A673 (cell line): ENCODE data around the gene STON1. TPM values are rescaled to one million over a fixed set of nuclear protein-coding genes. Genes with fewer than 3 reads are reported as not detected.

Experiments used
- BruUV-seq: library from RNA; stranded (reverse); fragments of 400-500 nt; replicated peaks from 2 replicates; lab custom pipeline; 2021; lab: Mats Ljungman, UMichigan
- CTCF ChIA-PET: fragments of 300-600 bp; sonication (Branson Sonifier 250); formaldehyde crosslinking; loops from one replicate; lab custom pipeline; 2022; ENCODE audit warnings: antibody characterized with exemption; lab: Charles Lee
- POLR2A ChIA-PET: fragments of 300-600 bp; sonication (Branson Sonifier 250); formaldehyde crosslinking; loops from one replicate; lab custom pipeline; 2022; ENCODE audit warnings: antibody characterized with exemption; ENCODE audit not compliant: low non-redundant PET; lab: Charles Lee
- DNase-seq: peaks from one replicate; pipeline ENCODE4 v3.0.0-alpha.2; 2015; ENCODE audit warnings: low spot score
- H3K27ac ChIP-seq: fragments of 200-600 bp; sonication (generic); 2 replicates; pipeline ENCODE4 v1.5.1; 2016; ENCODE audit warnings: mixed run types, low read depth, mild to moderate bottlenecking, mixed read lengths, antibody characterized with exemption, low read length; ENCODE audit not compliant: poor library complexity, severe bottlenecking
- H3K27me3 ChIP-seq: fragments of 200-600 bp; sonication (generic); replicated peaks from 2 replicates; pipeline ENCODE4 v1.6.1; 2017; ENCODE audit warnings: mixed run types, low read depth, mild to moderate bottlenecking, mixed read lengths, antibody characterized with exemption, low read length; ENCODE audit not compliant: insufficient read depth, poor library complexity
- H3K36me3 ChIP-seq: fragments of 200-600 bp; sonication (generic); 2 replicates; pipeline ENCODE4 v1.6.1; 2016; ENCODE audit warnings: mixed run types, mild to moderate bottlenecking, mixed read lengths, antibody characterized with exemption, low read length; ENCODE audit not compliant: insufficient read depth, poor library complexity, severe bottlenecking
- H3K4me1 ChIP-seq: fragments of 200-600 bp; sonication (generic); 2 replicates; pipeline ENCODE4 v1.6.1; 2017; ENCODE audit warnings: mixed run types, mild to moderate bottlenecking, mixed read lengths, antibody characterized with exemption, low read length; ENCODE audit not compliant: insufficient read depth, poor library complexity, severe bottlenecking
- H3K4me3 ChIP-seq: fragments of 200-600 bp; sonication (generic); 2 replicates; pipeline ENCODE4 v1.5.1; 2016; ENCODE audit warnings: low read depth, mixed run types, mild to moderate bottlenecking, mixed read lengths, low read length; ENCODE audit not compliant: poor library complexity, severe bottlenecking
- H3K9me3 ChIP-seq: fragments of 200-600 bp; sonication (generic); 2 replicates; pipeline ENCODE4 v1.6.1; 2016; ENCODE audit warnings: mixed run types, low read depth, mild to moderate bottlenecking, mixed read lengths, antibody characterized with exemption, low read length; ENCODE audit not compliant: poor library complexity, severe bottlenecking
- EZH2 ChIP-seq: fragments of 200-600 bp; sonication (generic); IDR thresholded peaks from 2 replicates; pipeline ENCODE4 v1.6.1; 2017; ENCODE audit warnings: borderline replicate concordance, low read depth, mild to moderate bottlenecking, mixed read lengths, antibody characterized with exemption, low read length; ENCODE audit not compliant: poor library complexity, severe bottlenecking
- intact Hi-C: fragments of 100-400 bp; cut with micrococcal nuclease; formaldehyde crosslinking; loops from one replicate; pipeline ENCODE4 v1.10.0; 2022; ENCODE audit not compliant: unreplicated experiment
- total RNA-seq: library from RNA; stranded (reverse); gene quantifications from 2 replicates; pipeline ENCODE4 v1.2.3, GENCODE V29; 2021
- TF ChIP-seq, protein P1 (sequence below): fragments of 300-800, 200-600 bp; sonication (generic); conservative IDR thresholded peaks from 2 replicates; pipeline ENCODE4 v1.5.1; 2017; ENCODE audit warnings: low read depth, mild to moderate bottlenecking, antibody characterized with exemption, low read length, moderate library complexity, mixed read lengths

Gene STON1
- total RNA-seq, 1 experiment from 2014 or later, result 1.1 TPM

DNA sequence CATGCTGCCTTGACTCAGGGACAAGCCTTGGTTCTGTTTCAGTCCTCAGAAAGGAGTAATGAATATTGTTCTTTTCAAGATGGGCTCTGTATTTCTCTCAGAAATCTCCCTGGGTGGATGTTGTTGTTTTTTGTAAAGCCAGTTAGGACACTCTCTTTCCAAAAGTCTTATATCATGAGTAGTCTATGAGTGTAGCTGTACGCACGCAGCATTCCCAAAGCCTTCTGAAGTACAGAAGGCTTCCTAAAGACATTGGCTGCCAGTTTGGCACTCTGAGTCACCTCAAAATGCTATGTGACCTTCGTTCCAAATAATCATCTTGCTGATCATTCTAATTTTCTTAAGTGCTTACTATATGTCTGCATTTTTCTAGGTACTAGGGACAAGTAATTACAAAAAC is 71.0 kb downstream of the STON1 start:
- intact Hi-C loops, result loop anchor here (2.0 to 10.0 kb wide), 2 partner anchors 1544 to 1802 kb away; no protein-coding TSS in a partner anchor
- no peaks in the 10 kb centered on the region for H3K36me3 ChIP-seq
- no peaks in the 10 kb centered on the region for H3K9me3 ChIP-seq
- no peaks in the 10 kb centered on the region for H3K27me3 ChIP-seq
- H3K4me1 ChIP-seq, result no peaks in the 10 kb centered on the region
- no peak for DNase-seq
- TF ChIP-seq, protein P1, sequence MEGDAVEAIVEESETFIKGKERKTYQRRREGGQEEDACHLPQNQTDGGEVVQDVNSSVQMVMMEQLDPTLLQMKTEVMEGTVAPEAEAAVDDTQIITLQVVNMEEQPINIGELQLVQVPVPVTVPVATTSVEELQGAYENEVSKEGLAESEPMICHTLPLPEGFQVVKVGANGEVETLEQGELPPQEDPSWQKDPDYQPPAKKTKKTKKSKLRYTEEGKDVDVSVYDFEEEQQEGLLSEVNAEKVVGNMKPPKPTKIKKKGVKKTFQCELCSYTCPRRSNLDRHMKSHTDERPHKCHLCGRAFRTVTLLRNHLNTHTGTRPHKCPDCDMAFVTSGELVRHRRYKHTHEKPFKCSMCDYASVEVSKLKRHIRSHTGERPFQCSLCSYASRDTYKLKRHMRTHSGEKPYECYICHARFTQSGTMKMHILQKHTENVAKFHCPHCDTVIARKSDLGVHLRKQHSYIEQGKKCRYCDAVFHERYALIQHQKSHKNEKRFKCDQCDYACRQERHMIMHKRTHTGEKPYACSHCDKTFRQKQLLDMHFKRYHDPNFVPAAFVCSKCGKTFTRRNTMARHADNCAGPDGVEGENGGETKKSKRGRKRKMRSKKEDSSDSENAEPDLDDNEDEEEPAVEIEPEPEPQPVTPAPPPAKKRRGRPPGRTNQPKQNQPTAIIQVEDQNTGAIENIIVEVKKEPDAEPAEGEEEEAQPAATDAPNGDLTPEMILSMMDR, result no peak
- BruUV-seq, result no TSS peak
- no peak overlapping the region for H3K27ac ChIP-seq
- CTCF ChIA-PET, result no interaction called here
- no peak overlapping the region for H3K4me3 ChIP-seq
- POLR2A ChIA-PET, result no interaction called here

DNA sequence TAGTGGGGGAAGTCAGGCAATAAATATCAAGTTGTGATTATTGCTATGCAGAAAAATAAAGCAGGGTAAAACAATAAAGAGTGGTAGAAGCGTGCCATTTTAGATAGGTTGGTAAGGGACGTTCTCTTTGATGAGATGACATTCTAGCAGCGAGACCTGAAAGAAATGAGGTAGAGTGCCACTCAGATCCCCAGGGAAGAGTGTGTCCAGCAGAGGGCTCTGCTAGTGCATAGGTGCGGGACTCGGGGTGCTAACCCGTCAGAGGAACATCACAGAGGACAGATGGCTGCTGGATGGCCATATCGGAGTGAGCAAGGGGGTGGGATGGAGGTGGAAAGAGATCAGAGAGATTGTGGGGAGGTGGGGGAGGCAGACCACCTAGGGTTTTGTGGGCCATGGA is 71.4 kb downstream of the STON1 start:
- Histone ChIP-seq H3K36me3 (no peaks in the 10 kb centered on the region), H3K27me3 (no peaks in the 10 kb centered on the region), H3K4me3 (no peak overlapping the region), H3K9me3 (no peaks in the 10 kb centered on the region), H3K27ac (no peak overlapping the region), H3K4me1 (no peaks in the 10 kb centered on the region)
- no TSS peak for BruUV-seq
- intact Hi-C loops, result loop anchor here (2.0 to 10.0 kb wide), 2 partner anchors 1543 to 1801 kb away; no protein-coding TSS in a partner anchor
- ChIA-PET POLR2A (no interaction called here), CTCF (no interaction called here)
- TF ChIP-seq, protein P1, result peak; percentile 56
- TF ChIP-seq EZH2, result no peak
- peak; percentile 35 for DNase-seq

DNA sequence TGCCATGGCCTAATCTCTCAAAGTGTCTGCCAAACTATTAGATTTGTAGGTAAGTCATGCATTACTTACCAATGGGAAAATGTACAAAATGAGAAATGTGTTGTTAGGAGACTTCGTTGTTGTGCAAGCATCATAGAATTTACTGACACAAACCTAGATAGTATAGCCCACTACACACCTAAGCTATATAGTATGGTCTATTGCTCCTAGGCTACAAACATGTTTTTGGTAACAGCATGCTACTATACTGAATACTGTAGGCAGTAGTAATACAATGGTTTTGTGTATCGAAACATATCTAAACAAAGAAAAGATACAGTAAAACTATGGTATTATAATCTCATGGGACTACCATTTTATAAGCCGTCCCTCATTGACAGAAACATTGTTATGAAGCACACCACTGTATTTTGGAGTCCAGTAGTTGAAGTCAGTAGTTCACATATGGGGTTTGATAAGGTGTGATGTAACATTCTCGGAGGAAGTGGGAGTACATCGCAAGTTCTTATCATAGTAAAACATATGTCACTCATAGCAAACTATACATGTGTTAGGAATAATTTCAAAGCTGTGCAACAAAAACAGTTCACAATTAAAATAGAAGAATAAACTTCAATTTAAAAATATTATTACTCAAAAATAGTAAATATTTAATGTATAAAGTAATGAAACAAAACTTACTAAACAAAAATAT is 75.7 kb downstream of the STON1 start:
- Histone ChIP-seq H3K9me3 (no peaks in the 10 kb centered on the region), H3K36me3 (no peaks in the 10 kb centered on the region), H3K4me3 (no peak overlapping the region), H3K27me3 (no peaks in the 10 kb centered on the region), H3K4me1 (no peaks in the 10 kb centered on the region), H3K27ac (no peak overlapping the region)
- CTCF ChIA-PET, result no interaction called here
- POLR2A ChIA-PET, result no interaction called here
- BruUV-seq, result no TSS peak
- intact Hi-C loops, result loop anchor here (10.0 kb wide), 1 partner anchor 1539 kb away; no protein-coding TSS in a partner anchor
- TF ChIP-seq EZH2, result no peak
- TF ChIP-seq, protein P1, result no peak
- DNase-seq, result no peak
